ENCODE data around the gene KRTAP10-11.
"Not testable (repeated sequence)": the region's sequence is repeated elsewhere in the genome, so short reads cannot be mapped to it uniquely, and the experiment has no call there.

KRTAP10-11 gene

DNA sequence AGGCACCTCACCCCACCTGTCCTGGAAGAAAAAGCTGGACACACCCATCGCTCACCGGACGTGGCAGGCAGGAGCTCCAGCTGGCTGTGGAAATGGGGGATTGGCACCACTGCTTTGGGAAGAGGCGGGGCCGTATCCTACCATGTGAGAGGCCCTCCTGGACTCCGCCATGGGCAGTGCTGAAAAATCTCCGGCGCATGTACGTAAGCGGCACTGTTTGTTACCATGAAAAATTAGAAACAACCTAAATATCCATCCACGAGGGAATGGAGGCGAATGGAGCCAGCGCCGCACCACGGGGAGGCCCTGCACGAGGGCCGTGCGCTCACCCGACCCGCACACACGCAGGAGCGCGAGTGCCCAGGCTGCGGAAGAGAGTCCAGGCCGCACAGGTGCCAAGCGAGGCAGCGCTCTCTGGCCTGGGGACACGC lies 31.2 kb upstream of the KRTAP10-11 start:
- no peak for DNase-seq (ENCODE audit: low spot score)

DNA sequence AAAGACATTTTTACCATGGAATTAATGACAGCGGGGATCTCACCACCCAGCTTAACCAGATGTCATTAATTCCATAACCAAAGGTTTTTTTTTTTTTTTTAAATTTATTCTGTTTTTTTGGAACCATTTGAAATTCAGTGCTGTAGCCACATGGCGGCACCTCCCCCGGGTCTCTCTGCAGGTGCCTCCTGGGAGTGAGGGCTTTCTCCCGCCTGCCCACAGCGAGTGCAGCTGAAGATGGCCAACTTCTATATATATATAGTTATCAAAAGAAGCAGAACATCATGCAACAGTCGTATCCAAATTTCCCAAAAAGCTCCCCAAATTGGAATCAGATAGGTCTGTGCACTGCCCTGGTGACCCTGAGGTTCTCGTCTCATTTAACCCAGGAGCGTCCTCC lies 30.7 kb upstream of the KRTAP10-11 start:
- DNase-seq (ENCODE audit: low spot score): no peak

DNA sequence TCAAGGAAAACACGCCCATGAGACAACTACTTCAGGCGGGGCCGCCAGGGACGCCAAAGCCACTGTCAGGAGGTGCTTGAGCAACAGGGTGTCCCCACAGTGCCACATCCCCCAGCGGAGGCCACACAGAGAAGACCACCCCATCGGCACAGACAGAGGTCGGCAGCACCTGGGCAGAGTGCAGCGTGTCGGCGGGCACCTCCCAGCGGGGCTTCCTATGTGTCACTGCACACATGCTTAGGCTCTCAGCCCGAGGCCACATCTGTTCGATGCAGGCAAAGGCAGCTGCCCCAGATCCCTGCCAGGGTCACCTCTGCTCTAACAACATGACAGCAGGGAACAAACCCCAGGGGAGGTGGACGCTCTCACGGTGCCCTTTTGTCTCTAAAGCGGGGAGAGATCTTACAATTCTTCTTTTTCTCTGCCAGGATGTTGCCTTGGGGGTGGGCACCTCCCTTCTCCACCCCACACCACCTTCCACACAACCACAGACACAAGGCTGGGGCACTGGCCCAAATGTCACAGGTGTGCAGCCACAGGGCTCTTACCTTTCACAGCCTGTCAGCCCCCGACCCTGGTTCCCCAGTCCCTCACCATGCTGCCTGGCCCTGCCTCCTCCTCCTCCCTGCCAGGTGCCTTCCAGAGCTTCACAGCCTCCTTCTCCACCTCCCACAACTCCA lies 30.2 kb upstream of the KRTAP10-11 start:
- no peak for DNase-seq (ENCODE audit: low spot score)

DNA sequence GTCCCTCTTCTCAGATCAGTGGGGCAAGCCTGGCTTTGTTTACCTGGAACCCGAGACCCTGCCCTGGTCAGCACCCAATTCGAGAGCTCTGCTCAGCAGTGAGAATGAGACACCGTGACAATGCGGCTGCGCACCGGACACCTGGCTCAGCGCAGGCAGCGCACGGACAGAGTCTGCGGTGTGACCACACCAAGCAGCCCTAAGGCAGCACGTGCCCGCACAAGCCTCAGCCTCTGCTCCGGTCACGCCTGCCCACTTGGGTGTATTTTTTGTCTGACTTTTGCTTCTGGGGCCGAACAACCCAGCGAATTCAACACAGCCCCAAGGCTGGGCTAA lies 29.7 kb upstream of the KRTAP10-11 start:
- no peak for DNase-seq (ENCODE audit: low spot score)

DNA sequence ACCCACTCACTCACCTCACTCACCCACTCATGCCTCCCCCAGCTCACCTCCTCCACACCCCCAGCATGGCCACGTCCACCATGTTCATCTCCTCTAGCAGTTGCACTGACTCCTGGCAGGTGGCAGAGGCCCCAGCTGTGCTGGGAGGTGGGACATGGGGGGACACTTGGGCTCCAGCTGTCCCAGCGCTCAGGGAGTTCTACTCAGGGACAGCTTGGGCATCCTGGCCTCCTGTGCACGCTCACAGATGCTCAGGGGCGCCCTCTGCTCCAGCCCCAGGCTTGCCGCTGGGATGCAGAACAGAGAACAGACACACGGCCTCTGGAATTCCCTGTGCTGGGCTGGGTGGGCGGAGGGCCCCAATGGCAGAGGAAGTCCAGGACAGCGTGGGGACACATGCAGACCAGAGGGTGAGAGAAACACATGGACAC lies 29.1 kb upstream of the KRTAP10-11 start:
- no peak for DNase-seq (ENCODE audit: low spot score)

DNA sequence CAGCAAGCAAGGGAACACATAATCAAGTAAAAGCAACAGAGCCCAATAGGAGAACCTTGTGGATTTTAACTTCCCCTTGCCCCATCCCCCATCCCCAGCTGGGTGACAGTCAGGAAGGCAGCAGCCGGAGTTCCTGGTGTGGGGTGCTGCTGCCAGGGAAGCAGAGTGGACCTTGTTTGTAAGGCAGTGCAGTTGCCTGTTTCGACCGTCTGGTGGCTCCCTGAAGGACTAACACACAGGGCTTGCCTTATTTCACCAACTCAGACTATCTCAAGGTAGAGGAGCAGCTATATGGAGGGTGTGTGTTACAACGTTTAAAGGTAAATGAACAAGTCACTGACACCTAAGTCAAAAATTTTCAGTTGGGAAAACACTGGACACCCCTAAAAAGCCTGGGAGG lies 27.7 kb upstream of the KRTAP10-11 start:
- DNase-seq (ENCODE audit: low spot score): peak; percentile 29

DNA sequence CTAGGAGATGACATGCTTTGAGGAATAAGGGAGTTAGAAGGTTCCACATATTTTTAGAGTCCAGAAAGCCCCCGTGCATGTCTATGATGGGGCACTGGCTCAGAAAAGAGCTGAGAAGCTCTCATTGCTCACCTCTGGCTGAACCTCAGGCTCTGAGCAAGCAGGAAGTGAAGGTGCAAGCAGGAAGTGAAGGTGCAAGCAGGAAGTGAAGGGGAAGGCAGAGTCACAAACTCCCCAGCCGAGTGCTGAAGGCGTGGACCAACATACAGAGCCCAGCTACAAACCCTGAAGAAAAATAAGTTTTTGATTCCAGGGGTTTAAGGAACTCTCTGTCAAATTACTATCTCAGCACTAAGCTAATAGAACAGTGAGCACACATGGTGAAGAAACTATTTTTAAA lies 27.3 kb upstream of the KRTAP10-11 start:
- no peak for DNase-seq (ENCODE audit: low spot score)

DNA sequence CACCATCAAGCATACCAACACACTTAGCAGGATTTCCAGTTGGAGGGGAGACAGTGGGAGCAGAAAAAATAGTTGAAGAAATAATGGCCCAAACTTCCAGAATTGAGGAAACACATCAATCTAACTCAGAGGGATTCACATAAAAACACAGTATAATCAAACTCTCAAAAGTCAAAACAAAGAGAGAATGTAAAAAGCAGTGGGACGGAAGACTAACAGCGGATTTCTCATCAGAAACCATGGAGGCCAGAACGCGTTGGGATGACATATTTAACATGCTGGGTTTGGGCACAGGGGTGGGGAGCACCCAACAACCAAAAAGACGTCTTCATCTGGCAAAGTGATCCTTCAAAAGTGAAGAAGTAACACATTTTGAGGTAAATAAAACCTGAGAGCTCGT lies 26.3 kb upstream of the KRTAP10-11 start:
- DNase-seq (ENCODE audit: low spot score): no peak

DNA sequence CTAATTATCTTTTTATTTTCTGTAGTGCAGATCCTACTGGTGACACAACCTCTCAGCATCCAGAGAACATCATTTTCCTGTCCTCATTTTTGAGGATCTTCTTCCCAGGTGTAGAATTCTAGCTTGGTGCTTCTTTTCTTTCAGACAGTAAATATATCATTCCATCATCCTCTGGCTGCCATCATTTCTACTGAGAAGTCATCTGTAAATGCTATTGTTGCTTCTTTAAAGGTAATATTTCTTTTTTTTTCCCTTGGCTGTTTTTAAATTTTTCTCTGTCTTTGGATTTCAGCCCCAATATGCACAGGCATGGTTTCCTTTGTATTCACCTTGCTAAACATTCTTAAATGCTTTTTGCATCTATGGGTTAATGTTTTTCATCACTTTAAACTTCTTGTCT lies 22.6 kb upstream of the KRTAP10-11 start:
- DNase-seq (ENCODE audit: low spot score): no peak

DNA sequence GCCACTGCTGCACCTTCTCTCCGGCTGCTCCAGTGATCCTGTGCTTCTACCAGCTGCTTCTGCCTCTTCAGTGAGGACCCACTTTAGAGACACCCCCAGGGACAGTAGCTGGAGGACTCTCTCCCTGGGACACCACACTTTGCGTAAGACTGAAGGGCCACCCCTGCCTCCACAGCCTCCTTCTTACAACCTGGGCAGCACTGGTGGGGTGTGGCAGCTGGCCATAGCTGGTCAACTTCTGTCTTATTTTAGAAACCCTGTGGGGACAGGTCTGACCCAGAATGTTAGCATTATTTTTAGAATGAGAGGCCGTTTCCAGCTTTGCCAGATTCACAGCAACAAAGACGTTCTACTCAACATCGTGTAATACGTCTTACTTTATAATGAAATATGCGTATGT lies 20.5 kb upstream of the KRTAP10-11 start:
- no peak for DNase-seq (ENCODE audit: low spot score)

DNA sequence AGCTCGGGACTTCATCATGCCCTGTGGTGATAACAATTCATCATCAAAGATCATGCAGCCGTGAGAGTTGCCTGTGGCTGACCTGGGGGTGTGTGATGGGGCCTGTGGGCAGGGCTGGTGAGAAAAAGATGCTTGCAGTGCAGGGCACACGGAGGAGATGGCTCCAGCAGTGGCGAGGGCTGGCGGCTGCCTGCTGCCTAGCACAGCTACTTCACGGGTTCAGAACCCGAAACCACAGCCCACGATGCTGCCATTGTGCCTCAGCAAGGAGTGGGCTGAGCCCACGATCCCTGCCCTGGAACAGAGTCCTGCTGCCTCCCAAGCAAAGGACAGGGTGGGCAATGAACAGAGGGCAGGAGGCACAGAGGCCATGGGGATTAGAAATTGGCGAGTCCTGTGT lies 20.0 kb upstream of the KRTAP10-11 start:
- no peak for DNase-seq (ENCODE audit: low spot score)

DNA sequence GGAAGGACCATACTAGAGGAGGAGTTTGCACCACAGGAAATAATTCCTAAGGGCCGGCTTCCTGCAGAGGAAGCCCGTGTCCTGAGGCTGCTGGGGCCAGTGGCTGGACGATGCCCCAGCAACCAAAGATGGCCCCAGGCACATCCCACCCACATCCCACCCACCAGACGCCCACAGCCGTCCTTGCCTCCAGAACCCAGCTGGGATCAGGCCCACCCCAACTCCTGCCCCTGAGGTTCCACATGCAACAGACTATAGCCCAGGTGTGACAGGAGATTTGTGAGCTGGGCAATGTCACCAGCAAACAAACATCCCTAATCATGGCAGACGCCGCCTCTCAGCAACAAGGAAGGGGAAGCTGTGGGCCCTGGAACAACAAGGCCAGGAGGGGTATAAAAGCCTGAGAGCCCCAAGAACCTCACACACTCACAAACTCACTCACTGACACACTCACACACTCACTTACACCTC lies 19.5 kb upstream of the KRTAP10-11 start, which contains the start of gene KRTAP10-9:
TSS of gene KRTAP10-9 (plus strand) at position 421 of the 471 bp plus-strand sequence. CDS start 79 bp downstream, outside the sequence.
- DNase-seq (ENCODE audit: low spot score): no peak

DNA sequence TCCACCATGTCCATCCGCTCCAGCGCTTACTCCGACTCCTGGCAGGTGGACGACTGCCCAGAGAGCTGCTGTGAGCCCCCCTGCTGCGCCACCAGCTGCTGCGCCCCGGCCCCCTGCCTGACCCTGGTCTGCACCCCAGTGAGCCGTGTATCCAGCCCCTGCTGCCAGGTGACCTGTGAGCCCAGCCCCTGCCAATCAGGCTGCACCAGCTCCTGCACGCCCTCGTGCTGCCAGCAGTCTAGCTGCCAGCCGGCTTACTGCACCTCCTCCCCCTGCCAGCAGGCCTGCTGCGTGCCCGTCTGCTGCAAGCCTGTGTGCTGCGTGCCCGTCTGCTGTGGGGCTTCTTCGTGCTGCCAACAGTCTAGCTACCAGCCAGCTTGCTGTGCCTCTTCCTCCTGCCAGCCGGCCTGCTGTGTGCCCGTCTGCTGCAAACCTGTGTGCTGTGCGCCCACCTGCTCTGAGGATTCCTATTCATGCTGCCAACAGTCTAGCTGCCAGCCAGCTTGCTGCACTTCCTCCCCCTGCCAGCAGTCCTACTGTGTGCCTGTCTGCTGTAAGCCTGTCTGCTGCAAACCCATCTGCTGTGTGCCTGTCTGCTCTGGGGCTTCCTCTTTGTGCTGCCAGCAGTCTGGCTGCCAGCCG lies 18.9 kb upstream of the KRTAP10-11 start:
- not testable (repeated sequence) for DNase-seq (ENCODE audit: low spot score)

DNA sequence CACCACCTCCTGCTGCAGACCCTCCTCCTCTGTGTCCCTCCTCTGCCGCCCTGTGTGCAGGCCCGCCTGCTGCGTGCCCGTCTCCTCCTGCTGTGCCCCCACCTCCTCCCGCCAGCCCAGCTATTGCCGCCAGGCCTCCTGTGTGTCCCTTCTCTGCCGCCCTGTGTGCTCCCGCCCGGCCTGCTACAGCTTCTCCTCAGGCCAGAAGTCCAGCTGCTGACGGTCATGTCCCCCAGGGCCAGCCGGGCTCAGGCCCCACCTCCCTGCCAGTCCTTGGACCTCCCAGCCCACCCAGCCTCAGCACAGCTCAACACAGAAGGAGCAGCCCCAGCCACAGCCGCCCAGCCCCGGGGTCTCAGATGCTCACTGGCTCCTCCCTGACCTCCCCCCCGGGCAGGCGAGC lies 18.4 kb upstream of the KRTAP10-11 start:
- DNase-seq (ENCODE audit: low spot score): not testable (repeated sequence)

DNA sequence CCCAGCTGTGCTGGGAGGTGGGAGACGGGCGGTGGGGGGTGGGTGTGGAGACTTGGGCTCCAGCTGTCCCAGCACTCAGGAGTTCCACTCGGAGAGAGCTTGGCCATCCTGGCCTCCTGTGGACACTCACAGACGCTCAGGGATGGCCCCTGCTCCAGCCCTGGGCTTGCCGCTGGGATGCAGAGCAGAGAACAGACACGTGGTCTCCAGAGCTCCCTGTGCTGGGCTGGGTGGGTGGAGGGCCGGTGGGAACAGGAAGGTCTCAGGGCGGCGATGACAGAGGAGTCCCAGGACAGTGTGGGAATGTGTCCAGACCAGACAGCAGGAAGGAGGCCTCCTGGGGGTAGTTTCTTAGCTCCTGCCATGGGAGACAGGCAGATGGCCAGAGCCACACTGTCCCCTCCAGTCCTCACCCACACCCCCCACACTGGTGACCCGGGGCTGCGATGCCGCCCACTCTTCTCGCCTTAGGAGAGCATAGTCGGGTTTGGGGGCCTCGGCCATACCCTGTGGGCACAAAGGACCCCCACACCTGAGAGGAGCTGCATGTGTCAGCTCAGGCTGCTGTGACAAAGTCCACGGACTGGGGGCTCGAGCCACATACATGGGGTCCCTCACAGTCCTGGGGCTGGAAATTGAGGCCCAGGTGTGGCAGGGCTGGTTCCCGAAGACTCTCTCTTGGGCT lies 17.4 kb upstream of the KRTAP10-11 start:
- no peak for DNase-seq (ENCODE audit: low spot score)

DNA sequence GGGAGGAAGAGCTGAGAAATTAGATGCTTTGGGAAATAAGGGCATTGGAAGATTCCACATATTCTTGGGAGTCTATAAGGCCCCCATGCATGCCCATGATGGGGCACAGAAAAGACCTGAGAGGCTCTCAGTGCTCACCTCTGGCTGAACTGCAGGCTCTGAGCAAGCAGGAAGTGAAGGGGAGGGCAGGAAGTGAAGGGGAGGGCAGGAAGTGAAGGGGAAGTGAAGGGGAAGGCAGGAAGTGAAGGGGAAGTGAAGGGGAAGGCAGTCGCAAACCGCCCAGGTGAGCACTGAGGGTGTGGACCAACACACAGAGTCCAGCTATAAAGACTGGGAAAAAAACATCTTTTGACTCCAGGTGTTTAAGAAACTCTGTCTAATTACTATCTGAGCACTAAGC lies 15.8 kb upstream of the KRTAP10-11 start:
- no peak for DNase-seq (ENCODE audit: low spot score)

DNA sequence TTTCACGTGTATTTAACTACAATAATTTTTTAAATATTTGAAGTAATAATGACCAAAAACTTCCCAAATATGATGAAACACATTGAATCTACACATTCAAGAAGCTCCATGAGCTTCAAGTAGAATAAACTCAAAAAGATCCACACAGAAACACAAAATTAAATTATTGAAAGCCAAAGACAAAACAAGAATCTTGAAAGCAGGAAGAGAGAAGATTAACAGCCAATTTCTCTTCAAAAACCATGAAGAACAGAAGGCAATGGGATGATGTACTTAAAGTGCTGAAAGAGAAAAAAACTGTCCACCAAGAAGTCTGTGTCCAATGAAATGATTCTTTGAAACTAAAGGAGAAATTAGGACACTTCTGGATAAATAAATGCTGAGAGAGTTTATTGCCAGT lies 14.1 kb upstream of the KRTAP10-11 start:
- DNase-seq (ENCODE audit: low spot score): no peak

DNA sequence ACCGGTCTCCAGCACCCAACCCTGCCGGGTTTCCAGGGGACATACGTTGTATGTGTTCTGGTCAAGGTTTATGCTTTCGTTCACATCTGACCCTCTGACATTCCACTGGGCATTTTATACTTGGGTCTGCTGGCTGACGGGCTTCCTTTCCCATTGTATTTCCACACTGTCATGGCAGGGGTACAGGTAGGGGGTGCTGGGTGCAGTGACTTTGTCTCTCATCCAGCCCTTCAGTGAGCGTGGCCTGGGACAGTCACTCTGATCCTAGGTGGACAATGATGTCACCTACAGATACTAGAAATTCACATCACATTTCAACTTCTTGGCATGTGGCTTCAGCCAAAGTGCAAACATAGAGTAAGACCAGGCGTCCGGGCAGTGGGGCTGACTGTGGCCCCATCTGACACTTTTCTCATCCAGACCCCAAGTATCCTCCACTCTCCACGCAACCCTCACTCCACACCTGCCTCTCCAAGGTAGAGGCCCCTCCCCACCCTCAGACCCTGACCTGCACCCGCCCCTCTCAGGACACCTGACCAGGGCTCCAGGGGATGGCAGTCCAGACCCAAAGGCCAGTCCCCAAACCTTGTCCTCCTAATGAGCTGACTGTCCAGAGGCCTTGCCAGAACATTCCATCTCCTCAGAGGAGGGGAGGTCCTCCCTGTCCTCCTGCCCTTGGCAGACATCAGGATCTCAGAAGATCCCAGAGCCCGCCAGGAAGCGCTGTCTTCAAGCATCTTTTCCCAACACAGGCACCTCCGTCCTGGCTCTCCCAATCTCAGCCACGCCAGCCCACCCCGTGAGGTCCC lies 9.8 kb upstream of the KRTAP10-11 start:
- no peak for DNase-seq (ENCODE audit: low spot score)

DNA sequence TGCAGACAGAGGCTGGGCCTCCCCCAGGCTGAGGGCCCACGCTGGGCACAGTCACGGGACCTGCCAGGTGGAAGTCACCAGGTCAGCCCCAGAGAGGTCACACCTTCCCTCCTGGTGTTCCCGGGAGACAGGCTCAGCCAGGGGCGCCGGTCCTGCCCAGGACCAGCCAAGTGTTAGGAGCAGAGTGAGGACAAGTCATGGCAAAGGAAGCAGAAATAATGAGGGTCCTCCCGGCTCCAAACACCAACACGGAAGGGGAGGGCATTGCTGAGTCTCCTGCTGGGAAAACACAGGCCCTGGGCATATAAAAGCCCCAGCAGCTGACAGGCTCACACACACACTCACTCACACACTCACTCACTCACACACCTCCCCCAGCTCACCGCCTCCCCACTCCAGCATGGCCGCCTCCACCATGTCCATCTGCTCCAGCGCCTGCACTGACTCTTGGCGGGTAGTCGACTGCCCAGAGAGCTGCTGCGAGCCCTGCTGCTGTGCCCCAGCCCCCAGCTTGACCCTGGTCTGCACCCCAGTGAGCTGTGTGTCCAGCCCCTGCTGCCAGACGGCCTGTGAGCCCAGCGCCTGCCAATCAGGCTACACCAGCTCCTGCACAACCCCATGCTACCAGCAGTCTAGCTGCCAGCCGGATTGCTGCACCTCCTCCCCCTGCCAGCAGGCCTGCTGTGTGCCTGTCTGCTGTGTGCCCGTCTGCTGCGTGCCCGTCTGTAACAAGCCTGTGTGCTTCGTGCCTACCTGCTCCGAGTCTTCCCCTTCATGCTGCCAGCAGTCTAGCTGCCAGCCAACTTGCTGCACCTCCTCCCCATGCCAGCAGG lies 9.0 kb upstream of the KRTAP10-11 start, which contains the start of gene KRTAP10-10:
TSS of gene KRTAP10-10 (plus strand) at position 339 of the 833 bp plus-strand sequence. CDS start at position 401, 62 bp downstream.
- DNase-seq (ENCODE audit: low spot score): no peak

DNA sequence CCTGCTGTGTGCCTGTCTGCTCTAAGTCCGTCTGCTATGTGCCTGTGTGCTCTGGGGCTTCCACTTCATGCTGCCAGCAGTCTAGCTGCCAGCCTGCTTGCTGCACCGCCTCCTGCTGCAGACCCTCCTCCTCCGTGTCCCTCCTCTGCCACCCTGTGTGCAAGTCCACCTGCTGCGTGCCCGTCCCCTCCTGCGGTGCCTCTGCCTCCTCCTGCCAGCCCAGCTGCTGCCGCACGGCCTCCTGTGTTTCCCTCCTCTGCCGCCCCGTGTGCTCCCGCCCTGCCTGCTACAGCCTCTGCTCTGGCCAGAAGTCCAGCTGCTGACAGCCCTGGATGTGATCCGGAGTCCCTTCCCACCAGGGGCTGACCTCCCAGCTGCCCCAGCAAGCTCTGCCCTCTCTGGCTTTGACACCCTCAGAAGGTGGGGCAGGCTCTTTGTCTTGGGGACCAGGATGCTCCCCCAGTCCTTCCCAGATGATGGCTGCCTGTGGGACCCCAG lies 8.3 kb upstream of the KRTAP10-11 start:
- not testable (repeated sequence) for DNase-seq (ENCODE audit: low spot score)

Measured in HuH-7.5 (cell line).